Chondrocyte (in vitro differentiated cells): ENCODE results near the gene RBM28. TPM values are rescaled to one million over a fixed set of nuclear protein-coding genes. Genes with fewer than 3 reads are reported as not detected.

Source experiments
- DNase-seq: peaks from one replicate; pipeline ENCODE4 v3.0.0; 2021; ENCODE audit warnings: mixed read lengths, low spot score
- H3K27ac Mint-ChIP-seq: one replicate; pipeline ENCODE4 v1.8.0; 2021; ENCODE audit warnings: mild to moderate bottlenecking, moderate library complexity, mixed read lengths; ENCODE audit not compliant: unreplicated experiment
- H3K27me3 Mint-ChIP-seq: 2 replicates; pipeline ENCODE4 v1.8.0; 2021; ENCODE audit warnings: low read depth, mixed read lengths
- H3K36me3 Mint-ChIP-seq: 2 replicates; pipeline ENCODE4 v1.8.0; 2021; ENCODE audit warnings: low read depth, mixed read lengths
- H3K4me1 Mint-ChIP-seq: 2 replicates; pipeline ENCODE4 v1.8.0; 2021; ENCODE audit warnings: low read depth, mild to moderate bottlenecking, mixed read lengths
- H3K4me3 Mint-ChIP-seq: one replicate; pipeline ENCODE4 v1.8.0; 2021; ENCODE audit warnings: mild to moderate bottlenecking, moderate library complexity, mixed read lengths; ENCODE audit not compliant: unreplicated experiment
- H3K9me3 Mint-ChIP-seq: 2 replicates; pipeline ENCODE4 v1.8.0; 2021; ENCODE audit warnings: low read depth, mixed read lengths
- CTCF ChIP-seq: fragments of 200-600 bp; sonication (generic); IDR thresholded peaks from 2 replicates; pipeline ENCODE4 v1.5.0; 2021; ENCODE audit warnings: antibody characterized with exemption, mild to moderate bottlenecking, moderate library complexity
- total RNA-seq: library from RNA; stranded (reverse); gene quantifications from 3 replicates; pipeline ENCODE4 v1.2.1, GENCODE V29; 2021

The RBM28 gene
- total RNA-seq, 1 donor from 2014 or later: 35.2 TPM

- DNase-seq: no peak
These were observed 9.5 kb upstream of the RBM28 start for GRCh38 chr7:128353189-128353588.

GRCh38 chr7:128352636-128353035 lies 8.9 kb upstream of the RBM28 start:
- Mint-ChIP-seq H3K4me3 (no peak overlapping the region), H3K4me1 (no peaks in the 10 kb centered on the region), H3K27me3 (peaks cover 30% of the 10 kb centered on the region), H3K9me3 (no peaks in the 10 kb centered on the region), H3K36me3 (no peaks in the 10 kb centered on the region), H3K27ac (no peak overlapping the region)
- no peak for DNase-seq
- TF ChIP-seq CTCF: no peak

More at GRCh38 chr7:128353189-128353588, 9.5 kb upstream of the RBM28 start:
- no peaks in the 10 kb centered on the region for H3K9me3 Mint-ChIP-seq
- TF ChIP-seq CTCF: no peak
- H3K36me3 Mint-ChIP-seq: no peaks in the 10 kb centered on the region
- peaks cover 31% of the 10 kb centered on the region for H3K27me3 Mint-ChIP-seq
- no peak overlapping the region for H3K4me3 Mint-ChIP-seq
- H3K4me1 Mint-ChIP-seq: no peaks in the 10 kb centered on the region
- H3K27ac Mint-ChIP-seq: no peak overlapping the region

- Mint-ChIP-seq H3K27me3 (peaks cover 30% of the 10 kb centered on the region), H3K4me3 (no peak overlapping the region), H3K4me1 (no peaks in the 10 kb centered on the region), H3K9me3 (no peaks in the 10 kb centered on the region), H3K36me3 (no peaks in the 10 kb centered on the region), H3K27ac (no peak overlapping the region)
- DNase-seq: no peak
- peak; percentile 62 for TF ChIP-seq CTCF
These were observed 8.4 kb upstream of the RBM28 start for GRCh38 chr7:128352153-128352537.

GRCh38 chr7:128351296-128352152 lies 7.8 kb upstream of the RBM28 start:
- H3K27ac Mint-ChIP-seq: no peak overlapping the region
- no peak overlapping the region for H3K4me3 Mint-ChIP-seq
- no peak for TF ChIP-seq CTCF
- H3K4me1 Mint-ChIP-seq: no peaks in the 10 kb centered on the region
- H3K36me3 Mint-ChIP-seq: no peaks in the 10 kb centered on the region
- peaks cover 30% of the 10 kb centered on the region for H3K27me3 Mint-ChIP-seq
- H3K9me3 Mint-ChIP-seq: no peaks in the 10 kb centered on the region
- no peak for DNase-seq

GRCh38 chr7:128350708-128351295 lies 7.1 kb upstream of the RBM28 start:
- H3K27me3 Mint-ChIP-seq: peaks cover 30% of the 10 kb centered on the region
- no peak for DNase-seq

More at GRCh38 chr7:128350708-128351295, 7.1 kb upstream of the RBM28 start:
- H3K9me3 Mint-ChIP-seq: no peaks in the 10 kb centered on the region
- TF ChIP-seq CTCF: no peak
- no peak overlapping the region for H3K4me3 Mint-ChIP-seq
- no peaks in the 10 kb centered on the region for H3K4me1 Mint-ChIP-seq
- no peaks in the 10 kb centered on the region for H3K36me3 Mint-ChIP-seq
- no peak overlapping the region for H3K27ac Mint-ChIP-seq
